Common myeloid progenitor, CD34-positive (primary cell): ENCODE data around the gene FNIP2.
"Not testable (repeated sequence)": the region's sequence is repeated elsewhere in the genome, so short reads cannot be mapped to it uniquely, and the experiment has no call there.

Experiments
- CTCF ChIA-PET: fragments of 350-600 bp; sonication (Branson Sonifier 250); formaldehyde crosslinking; loops from one replicate; lab custom pipeline; 2021; ENCODE audit warnings: antibody characterized with exemption; lab: Charles Lee
- POLR2A ChIA-PET: fragments of 350-600 bp; sonication (Branson Sonifier 250); formaldehyde crosslinking; loops from one replicate; lab custom pipeline; 2021; ENCODE audit warnings: antibody characterized with exemption; lab: Charles Lee
- DNase-seq, 3 donors: peaks; one replicate each; pipeline versions ENCODE4 v3.0.0 to v3.0.0-alpha.2; 2013
- H3K27ac ChIP-seq, 2 experiments: 1 replicate in 1 of 2; 2 replicates in 1 of 2; pipeline ENCODE4 v1.7.0; 2013; ENCODE audit warnings: inconsistent platforms in 2 of 2, low read length in 2 of 2, mild to moderate bottlenecking in 2 of 2, low read depth in 1 of 2, moderate library complexity in 1 of 2; ENCODE audit not compliant: severe bottlenecking in 2 of 2, insufficient read depth in 1 of 2, poor library complexity in 1 of 2
- H3K27me3 ChIP-seq, 5 experiments: replicated peaks in 2 of 5; 1 replicate in 3 of 5; 2 replicates in 2 of 5; pipeline versions ENCODE4 v1.6.1 to v1.7.0; 2013; ENCODE audit warnings: low read length in 4 of 5, mild to moderate bottlenecking in 2 of 5, moderate library complexity in 2 of 5, inconsistent platforms in 1 of 5; ENCODE audit not compliant: insufficient read depth in 5 of 5, control insufficient read depth in 4 of 5
- H3K36me3 ChIP-seq, 4 experiments: 1 replicate in 2 of 4; 2 replicates in 2 of 4; pipeline versions ENCODE4 v1.6.1 to v1.7.0; 2013; ENCODE audit warnings: low read length in 3 of 4, control low read depth in 1 of 4, mild to moderate bottlenecking in 1 of 4; ENCODE audit not compliant: control insufficient read depth in 4 of 4, insufficient read depth in 4 of 4
- H3K4me1 ChIP-seq, 4 experiments: 1 replicate in 3 of 4; 2 replicates in 1 of 4; pipeline versions ENCODE4 v1.6.1 to v1.7.1; 2013; ENCODE audit warnings: low read length in 3 of 4, mild to moderate bottlenecking in 3 of 4, control low read depth in 1 of 4, inconsistent platforms in 1 of 4, moderate library complexity in 1 of 4; ENCODE audit not compliant: control insufficient read depth in 4 of 4, insufficient read depth in 4 of 4; ENCODE audit errors: control extremely low read depth in 1 of 4
- H3K4me3 ChIP-seq, 7 experiments: 1 replicate in 4 of 7; 2 replicates in 3 of 7; pipeline versions ENCODE4 v1.5.1 to v1.7.0; 2013; ENCODE audit warnings: mild to moderate bottlenecking in 7 of 7, low read length in 6 of 7, moderate library complexity in 6 of 7, inconsistent platforms in 2 of 7, low read depth in 2 of 7, control low read depth in 1 of 7; ENCODE audit not compliant: insufficient read depth in 4 of 7, control insufficient read depth in 1 of 7; ENCODE audit errors: extremely low read depth in 1 of 7
- H3K9me3 ChIP-seq, 5 experiments: 1 replicate in 4 of 5; 2 replicates in 1 of 5; pipeline versions ENCODE4 v1.6.1 to v1.7.1; 2013; ENCODE audit warnings: low read length in 4 of 5, mild to moderate bottlenecking in 2 of 5, inconsistent platforms in 1 of 5, low read depth in 1 of 5, moderate library complexity in 1 of 5; ENCODE audit not compliant: control insufficient read depth in 4 of 5, insufficient read depth in 2 of 5; ENCODE audit errors: control extremely low read depth in 1 of 5
- WGBS: methylation state at CpG from one replicate; pipeline ENCODE4 v1.1.5; 2013; ENCODE audit not compliant: insufficient coverage; 5-methylcytosine and 5-hydroxymethylcytosine counted together

FNIP2 gene

GRCh38 chr4:158786955-158787354 lies 18.1 kb downstream of the FNIP2 start:
- no peak for DNase-seq
- CTCF ChIA-PET: interaction anchor here (0.8 to 2.6 kb wide), 6 partner anchors 8 to 36 kb away, joined by 3 to 13 read pairs (median 4); no protein-coding TSS in a partner anchor
- Histone ChIP-seq H3K4me3 (peak overlapping the region in 1 of 7 experiments; percentile 55), H3K27ac (peak overlapping the region in 1 of 2 experiments; percentile 65), H3K36me3 (no peaks in the 10 kb centered on the region), H3K27me3 (no peaks in the 10 kb centered on the region), H3K9me3 (no peaks in the 10 kb centered on the region), H3K4me1 (peaks cover 25 to 72% (median 60%) of the 10 kb centered on the region in 4 experiments)
- POLR2A ChIA-PET: no interaction called here

GRCh38 chr4:158787709-158788475 lies 19.1 kb downstream of the FNIP2 start:
- Histone ChIP-seq H3K27ac (no peak overlapping the region), H3K4me1 (peaks cover 18 to 62% (median 53%) of the 10 kb centered on the region in 4 experiments), H3K27me3 (no peaks in the 10 kb centered on the region), H3K9me3 (no peaks in the 10 kb centered on the region), H3K36me3 (no peaks in the 10 kb centered on the region), H3K4me3 (no peak overlapping the region)
- CTCF ChIA-PET: interaction anchor here (0.9 to 2.6 kb wide), 9 partner anchors 7 to 64 kb away, joined by 3 to 13 read pairs (median 4); no protein-coding TSS in a partner anchor
- 95% methylated on average over 8 of the region's 15 CpGs for WGBS
- POLR2A ChIA-PET: interaction anchor here (0.6 to 1.4 kb wide), 2 partner anchors 16 to 18 kb away, joined by 3 to 6 read pairs; no protein-coding TSS in a partner anchor
- DNase-seq: no peak

- CTCF ChIA-PET: interaction anchor here (0.7 to 2.3 kb wide), 5 partner anchors 11 to 63 kb away, joined by 3 to 13 read pairs (median 4); no protein-coding TSS in a partner anchor
- peaks cover 17 to 56% (median 48%) of the 10 kb centered on the region in 4 experiments for H3K4me1 ChIP-seq
- DNase-seq: peak in 1 of 3 donors; percentile 52
These were observed 19.7 kb downstream of the FNIP2 start for GRCh38 chr4:158788516-158788915.

GRCh38 chr4:158789853-158790252 lies 21.0 kb downstream of the FNIP2 start:
- no peaks in the 10 kb centered on the region for H3K36me3 ChIP-seq
- no peaks in the 10 kb centered on the region for H3K9me3 ChIP-seq
- CTCF ChIA-PET: interaction anchor here (1.8 kb wide), 1 partner anchor 9 kb away, joined by 7 read pairs; no protein-coding TSS in a partner anchor
- no peaks in the 10 kb centered on the region for H3K27me3 ChIP-seq
- POLR2A ChIA-PET: no interaction called here
- H3K27ac ChIP-seq: no peak overlapping the region
- DNase-seq: no peak
- WGBS: no CpG with 5 or more reads among the region's 8 CpGs
- peaks cover 17 to 43% (median 36%) of the 10 kb centered on the region in 4 experiments for H3K4me1 ChIP-seq
- no peak overlapping the region for H3K4me3 ChIP-seq

More at GRCh38 chr4:158788516-158788915, 19.7 kb downstream of the FNIP2 start:
- Histone ChIP-seq H3K27me3 (no peaks in the 10 kb centered on the region), H3K27ac (no peak overlapping the region), H3K4me3 (peak overlapping the region in 1 of 7 experiments; percentile 2), H3K9me3 (no peaks in the 10 kb centered on the region), H3K36me3 (no peaks in the 10 kb centered on the region)
- POLR2A ChIA-PET: interaction anchor here (0.6 to 1.4 kb wide), 2 partner anchors 15 to 17 kb away, joined by 3 to 6 read pairs; no protein-coding TSS in a partner anchor
- WGBS: 57% methylated on average over 1 of the region's 1 CpG

GRCh38 chr4:158793021-158793420 lies 24.2 kb downstream of the FNIP2 start:
- WGBS: 92% methylated on average over 1 of the region's 1 CpG
- ChIA-PET CTCF (interaction anchor here (1.0 to 1.7 kb wide), 2 partner anchors 12 to 59 kb away, joined by 3 read pairs; no protein-coding TSS in a partner anchor), POLR2A (no interaction called here)
- no peak for DNase-seq
- H3K4me1 ChIP-seq: peaks cover 5 to 12% (median 10%) of the 10 kb centered on the region in 4 experiments
- H3K9me3 ChIP-seq: no peaks in the 10 kb centered on the region
- no peak overlapping the region for H3K27ac ChIP-seq
- H3K4me3 ChIP-seq: no peak overlapping the region
- H3K27me3 ChIP-seq: no peaks in the 10 kb centered on the region
- no peaks in the 10 kb centered on the region for H3K36me3 ChIP-seq

GRCh38 chr4:158793430-158793829 lies 24.6 kb downstream of the FNIP2 start:
- not testable (repeated sequence) for DNase-seq, H3K36me3 ChIP-seq, H3K9me3 ChIP-seq, H3K4me1 ChIP-seq, H3K27ac ChIP-seq, H3K4me3 ChIP-seq, H3K27me3 ChIP-seq
- ChIA-PET POLR2A (interaction anchor here (0.6 kb wide), 1 partner anchor 9 kb away, joined by 6 read pairs; no protein-coding TSS in a partner anchor), CTCF (interaction anchor here (1.0 to 2.9 kb wide), 2 partner anchors 11 to 12 kb away, joined by 3 to 13 read pairs; no protein-coding TSS in a partner anchor)
- no CpG with 5 or more reads among the region's 1 CpG for WGBS
